ENCODE measurements around the gene SERPINE3. TPM values are rescaled to one million over a fixed set of nuclear protein-coding genes. Genes with fewer than 3 reads are reported as not detected.
A peak's percentile ranks its signal among the peaks of the same experiment; 100 is the strongest.

SERPINE3 gene
- total and polyA plus RNA-seq, 2 experiments from 2014 or later: 0.17 to 0.31 TPM

- DNase-seq (ENCODE audit: low spot score) (no peak), ATAC-seq (no peak)
- peaks cover 5% of the 10 kb centered on the region; the same call in 1 of the 3 replicates for H3K36me3 Mint-ChIP-seq (ENCODE audit: low read depth)
- Histone ChIP-seq H2AFZ (no peak overlapping the region), H3K27me3 (ENCODE audit: insufficient read depth) (no peaks in the 10 kb centered on the region), H3K36me3 (ENCODE audit: insufficient read depth) (no peaks in the 10 kb centered on the region; the same call in 1 of the 2 replicates), H4K20me1 (replicated peaks; ENCODE audit: insufficient read depth) (no peaks in the 10 kb centered on the region), H3K9me2 (ENCODE audit: insufficient read depth) (peaks cover 8% of the 10 kb centered on the region), H3F3A (replicated peaks; ENCODE audit: low read depth) (peaks cover 13% of the 10 kb centered on the region), H3K4me3 (no peak overlapping the region), H3K4me2 (no peak overlapping the region), H3K79me2 (replicated peaks; ENCODE audit: insufficient read depth) (no peaks in the 10 kb centered on the region), H3K4me1 (ENCODE audit: insufficient read depth) (peaks cover 52% of the 10 kb centered on the region), H3K27ac (ENCODE audit: low read depth) (no peak overlapping the region)
- TF ChIP-seq CREB1 (CRISPR knock-in tag; IDR thresholded peaks at IDR 0.05; ENCODE audit: low read depth): no peak
- peaks cover 60% of the 10 kb centered on the region for H3K4me1 Mint-ChIP-seq
- no peak overlapping the region for H3K27ac Mint-ChIP-seq
- peaks cover 12% of the 10 kb centered on the region for H3K27me3 Mint-ChIP-seq (ENCODE audit: insufficient read depth, low read depth, poor library complexity)
- no peaks in the 10 kb centered on the region for H3K9me3 Mint-ChIP-seq
- no peak overlapping the region for H3K4me3 Mint-ChIP-seq
Observed at GRCh38 chr13:51298812-51299211, 40.7 kb upstream of the SERPINE3 start.

GRCh38 chr13:51303063-51303552, 36.4 kb upstream of the SERPINE3 start:
- peaks cover 11% of the 10 kb centered on the region for H3K27me3 Mint-ChIP-seq (ENCODE audit: insufficient read depth, low read depth, poor library complexity)
- H3K9me2 ChIP-seq (ENCODE audit: insufficient read depth): peaks cover 8% of the 10 kb centered on the region
- ATAC-seq (peak; percentile 92), DNase-seq (ENCODE audit: low spot score) (peak; percentile 75)
- H3K4me2 ChIP-seq: peak overlapping the region; percentile 33
- no peaks in the 10 kb centered on the region for H3K36me3 ChIP-seq (ENCODE audit: insufficient read depth)
- no peak overlapping the region for H3K4me3 Mint-ChIP-seq
- H3K4me1 ChIP-seq (ENCODE audit: insufficient read depth): peaks cover 55% of the 10 kb centered on the region
- peaks cover 20% of the 10 kb centered on the region for H3F3A ChIP-seq (replicated peaks; ENCODE audit: low read depth)
- no peaks in the 10 kb centered on the region for H4K20me1 ChIP-seq (replicated peaks; ENCODE audit: insufficient read depth)
- H3K27ac Mint-ChIP-seq: peak overlapping the region; percentile 88
- H2AFZ ChIP-seq: no peak overlapping the region
- H3K36me3 Mint-ChIP-seq (ENCODE audit: low read depth): peaks cover 5% of the 10 kb centered on the region; the same call in 1 of the 3 replicates
- H3K79me2 ChIP-seq (replicated peaks; ENCODE audit: insufficient read depth): no peaks in the 10 kb centered on the region
- H3K27me3 ChIP-seq (ENCODE audit: insufficient read depth): no peaks in the 10 kb centered on the region
- peak overlapping the region; percentile 80 for H3K27ac ChIP-seq (ENCODE audit: low read depth)
- TF ChIP-seq ZNF331 (CRISPR knock-in tag; IDR thresholded peaks at IDR 0.05; ENCODE audit: low read depth): no peak
- peak; percentile 66 for TF ChIP-seq POLR2AphosphoS5 (IDR thresholded peaks at IDR 0.05; ENCODE audit: low read depth)
- TF ChIP-seq ETS1 (IDR thresholded peaks at IDR 0.05): peak; percentile 58
- peak; percentile 96 for TF ChIP-seq NANOG (IDR thresholded peaks at IDR 0.05; ENCODE audit: borderline replicate concordance)
- TF ChIP-seq ZNF462 (CRISPR knock-in tag; IDR thresholded peaks at IDR 0.05): peak; percentile 92
- no peak for TF ChIP-seq STAT1 (IDR thresholded peaks at IDR 0.05; ENCODE audit: unreplicated experiment)
- H3K9me3 Mint-ChIP-seq: no peaks in the 10 kb centered on the region; the same call in 2 of the 3 replicates
- H3K4me3 ChIP-seq: peak overlapping the region; percentile 14; the same call in 1 of the 2 replicates
- peaks cover 61% of the 10 kb centered on the region for H3K4me1 Mint-ChIP-seq
